OCI-LY7 (cell line): Measurements from ENCODE around the gene EYA3.
A peak's percentile ranks its signal among the peaks of the same experiment; 100 is the strongest.

Source experiments
- CTCF ChIP-seq: fragments of 200-600 bp; sonication (generic); conservative IDR thresholded peaks from 2 replicates; pipeline ENCODE4 v1.5.1; 2014; ENCODE audit warnings: mild to moderate bottlenecking, antibody characterized with exemption, low read length, moderate library complexity, mixed read lengths
- EZH2phosphoT487 ChIP-seq: fragments of 200-600 bp; sonication (generic); IDR thresholded peaks from 2 replicates; pipeline ENCODE4 v1.6.1; 2018; ENCODE audit warnings: low read depth, borderline replicate concordance, mild to moderate bottlenecking, mixed run types, antibody characterized with exemption, low read length, moderate library complexity, mixed read lengths

GRCh38 chr1:27979859-27980201 lies 108.6 kb downstream of the EYA3 start:
- peak; percentile 60; the same call in 1 of the 2 replicates for TF ChIP-seq CTCF
- TF ChIP-seq EZH2phosphoT487: no peak
